Head of caudate nucleus (tissue), 42 donors: ENCODE results near the gene KAT7.
A peak's percentile ranks its signal among the peaks of the same experiment; 100 is the strongest.
"Not testable (repeated sequence)": the region's sequence is repeated elsewhere in the genome, so short reads cannot be mapped to it uniquely, and the experiment has no call there.

Experiments
- DNase-seq, 42 donors: peaks; one replicate each; pipeline versions ENCODE4 v3.0.0 to v3.0.0-alpha.2; 2020 to 2021; ENCODE audit warnings: mixed read lengths in 7 of 42
- intact Hi-C: fragments of 100-400 bp; cut with DNase I; formaldehyde crosslinking; loops from one replicate; pipeline ENCODE4 v1.15.0; 2022

KAT7 gene

DNA sequence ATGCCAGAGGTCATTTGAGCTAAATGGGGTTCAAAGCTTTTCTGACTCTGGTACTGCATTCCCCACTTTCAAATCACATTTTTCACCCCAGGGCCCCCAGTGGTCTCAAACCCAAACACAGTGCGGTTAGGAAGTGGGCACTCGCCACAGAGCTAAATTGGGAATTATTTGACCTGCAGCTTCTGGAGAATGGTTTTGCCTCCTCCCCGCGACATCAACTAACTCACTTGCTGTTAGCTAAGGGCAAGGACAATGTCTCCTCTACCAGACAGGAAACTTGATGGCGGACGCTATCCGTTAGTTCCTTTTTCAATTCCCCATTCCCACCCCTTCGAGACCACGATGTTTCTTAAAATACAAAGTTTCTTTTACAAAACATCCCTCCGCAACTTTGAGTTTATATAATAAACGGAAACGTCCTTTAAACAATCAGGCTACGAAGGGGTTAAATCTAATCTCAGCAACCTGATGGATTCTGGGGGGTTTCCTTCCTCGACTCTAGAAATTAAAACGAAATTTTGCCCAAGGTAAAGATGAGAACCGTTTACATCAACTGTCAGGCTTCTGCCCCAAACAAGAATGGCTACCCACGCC is 500 bp upstream of the KAT7 start:
- peak in 35 of 42 donors; percentile 8 to 61 (median 33) for DNase-seq
- intact Hi-C loops: loop anchor here (2.0 kb wide), 1 partner anchor 79 kb away; no protein-coding TSS in a partner anchor

- no peak for DNase-seq
- intact Hi-C loops: loop anchor here (2.0 kb wide), 1 partner anchor 80 kb away; no protein-coding TSS in a partner anchor
Observed at GRCh38 chr17:49789243-49789578, 730 bp downstream of the KAT7 start.

- intact Hi-C loops: no loop called here
- DNase-seq: no peak
Observed at GRCh38 chr17:49793309-49793708, 4.8 kb downstream of the KAT7 start.

- intact Hi-C loops: no loop called here
- DNase-seq: no peak
Observed at GRCh38 chr17:49795372-49795771, 6.9 kb downstream of the KAT7 start.

DNA sequence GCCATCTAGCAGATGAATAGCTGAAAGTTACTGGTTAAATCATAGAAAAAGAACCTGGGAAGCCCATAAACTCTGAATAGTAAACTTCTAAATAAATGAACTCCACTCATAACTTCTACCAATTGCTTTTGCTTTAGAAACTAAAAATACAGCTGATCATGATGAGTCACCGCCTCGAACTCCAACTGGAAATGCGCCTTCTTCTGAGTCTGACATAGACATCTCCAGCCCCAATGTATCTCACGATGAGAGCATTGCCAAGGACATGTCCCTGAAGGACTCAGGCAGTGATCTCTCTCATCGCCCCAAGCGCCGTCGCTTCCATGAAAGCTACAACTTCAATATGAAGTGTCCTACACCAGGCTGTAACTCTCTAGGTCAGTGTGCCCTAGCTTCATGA is 9.7 kb downstream of the KAT7 start:
- intact Hi-C loops: no loop called here

DNA sequence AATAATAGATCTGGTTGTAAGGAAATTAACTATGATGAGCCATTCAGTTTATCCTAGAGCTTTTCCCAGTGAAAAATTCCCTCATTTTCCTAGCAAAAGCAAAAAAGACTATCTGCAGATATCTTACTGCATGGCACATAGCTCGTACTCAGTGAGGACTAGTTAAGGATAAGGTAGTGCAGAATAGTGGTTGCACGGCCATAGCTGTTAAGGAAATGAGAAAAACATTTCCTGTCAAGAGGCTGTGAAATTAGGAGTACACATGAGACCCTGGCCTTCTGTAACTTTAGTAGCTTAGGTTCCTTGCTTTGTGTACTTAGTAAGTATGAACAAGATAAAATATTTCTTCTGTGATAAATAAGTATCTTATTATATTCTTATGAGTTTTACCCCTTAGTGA is 10.3 kb downstream of the KAT7 start:
- intact Hi-C loops: no loop called here
- no peak for DNase-seq

More for the DNA sequence above, 9.7 kb downstream of the KAT7 start:
- DNase-seq: peak in 10 of 42 donors; percentile 9 to 65 (median 31)

- intact Hi-C loops: no loop called here
- no peak for DNase-seq
Observed at GRCh38 chr17:49809056-49809455, 20.6 kb downstream of the KAT7 start.

GRCh38 chr17:49814781-49815529 is 26.5 kb downstream of the KAT7 start:
- DNase-seq: peak in 11 of 42 donors; percentile 13 to 55 (median 19)
- intact Hi-C loops: no loop called here

GRCh38 chr17:49815761-49816281 is 27.3 kb downstream of the KAT7 start:
- peak in 2 of 42 donors; percentile 5 to 52 for DNase-seq
- intact Hi-C loops: no loop called here

DNA sequence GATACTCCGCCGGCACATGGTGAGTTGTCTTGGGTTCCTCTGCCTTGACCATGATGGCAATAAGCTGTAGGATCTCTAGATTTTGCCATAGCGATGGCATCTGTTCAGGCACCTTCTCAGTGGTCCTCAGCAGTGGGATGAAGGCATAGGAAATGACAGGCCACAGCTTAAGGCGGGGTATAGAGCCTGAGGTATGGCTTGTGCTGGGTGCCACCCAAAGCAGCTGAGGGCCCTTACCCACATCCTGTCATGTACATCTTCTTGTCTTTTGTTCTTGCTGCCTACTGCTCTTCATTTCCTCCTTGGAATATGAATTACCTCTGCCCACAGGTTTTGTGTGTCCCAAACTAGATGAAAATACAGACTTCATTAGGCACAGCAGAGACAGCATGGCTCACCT is 29.5 kb downstream of the KAT7 start:
- intact Hi-C loops: no loop called here
- peak in 2 of 42 donors; percentile 25 to 26 for DNase-seq

DNA sequence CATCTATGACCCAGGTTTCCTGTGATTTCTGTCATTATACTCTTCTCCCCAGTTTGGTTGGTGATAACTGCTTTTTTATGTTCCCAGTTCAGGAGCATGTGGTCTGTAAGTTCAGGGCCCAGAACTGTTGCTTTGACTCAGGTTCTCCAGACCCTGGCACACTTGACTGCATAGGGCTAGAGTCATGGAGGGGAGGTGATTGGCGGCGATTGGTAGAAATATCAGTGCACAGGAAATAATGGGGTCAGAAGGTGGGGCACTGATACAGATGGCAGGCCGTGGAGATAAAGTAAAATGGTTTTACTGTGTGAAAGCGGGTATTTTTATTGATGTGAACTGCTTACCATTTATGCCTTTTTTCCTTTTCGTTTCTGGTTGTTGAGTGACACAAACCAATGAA is 30.7 kb downstream of the KAT7 start:
- intact Hi-C loops: no loop called here
- DNase-seq: no peak

- DNase-seq: no peak
- intact Hi-C loops: no loop called here
Observed at GRCh38 chr17:49819651-49820050, 31.2 kb downstream of the KAT7 start.

DNA sequence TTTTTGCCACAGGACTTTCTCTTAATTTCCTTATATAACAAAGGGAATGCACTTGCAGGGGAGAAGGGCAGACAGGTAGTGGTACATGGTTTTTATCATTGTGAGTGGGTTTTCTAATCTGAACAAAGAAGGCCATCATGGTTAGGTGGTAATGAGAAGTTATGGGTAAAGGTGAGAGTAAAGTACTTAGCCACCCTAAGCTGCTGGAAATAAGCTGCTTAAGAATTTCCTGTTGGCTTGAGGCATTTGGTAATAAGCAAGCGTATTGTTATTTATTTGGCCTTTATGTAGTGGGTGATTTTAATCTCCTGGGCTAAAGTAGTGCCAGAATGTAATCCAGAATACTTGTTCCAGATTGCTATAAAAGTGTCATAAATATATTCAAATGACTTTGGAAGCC is 32.3 kb downstream of the KAT7 start:
- intact Hi-C loops: no loop called here
- no peak for DNase-seq

DNA sequence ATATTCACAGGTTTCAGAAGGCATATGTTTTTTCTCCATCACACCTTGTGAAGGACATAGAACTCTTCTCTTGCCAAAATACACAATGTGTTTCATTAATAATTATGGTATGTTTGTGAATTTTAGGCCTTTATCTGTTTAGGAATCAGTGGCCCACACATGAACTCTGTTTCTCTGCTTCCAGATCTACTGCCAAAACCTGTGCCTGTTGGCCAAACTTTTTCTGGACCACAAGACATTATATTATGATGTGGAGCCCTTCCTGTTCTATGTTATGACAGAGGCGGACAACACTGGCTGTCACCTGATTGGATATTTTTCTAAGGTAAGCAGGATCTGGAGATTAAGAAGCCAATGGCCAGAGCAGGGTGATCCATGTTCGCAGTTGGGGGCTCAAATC is 33.0 kb downstream of the KAT7 start:
- intact Hi-C loops: no loop called here
- no peak for DNase-seq

DNA sequence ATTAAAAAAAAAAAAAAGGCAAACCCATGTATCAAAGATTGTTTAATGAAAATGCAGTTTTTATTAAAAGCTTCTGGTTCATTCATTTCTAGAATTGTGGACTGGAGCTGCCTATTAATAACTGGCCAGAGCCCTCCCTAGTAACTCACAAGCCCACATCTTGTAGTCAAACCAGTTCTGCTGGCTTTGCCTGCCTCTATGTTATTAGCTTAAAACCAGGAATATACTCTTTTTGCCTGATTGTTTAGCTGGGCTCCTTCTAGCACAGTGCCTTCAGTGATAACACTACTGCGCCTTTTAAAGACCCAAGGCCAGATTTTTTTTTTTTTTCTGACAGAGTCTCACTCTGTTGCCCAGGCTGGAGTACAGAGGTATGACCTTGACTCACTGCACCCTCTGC is 33.4 kb downstream of the KAT7 start:
- intact Hi-C loops: no loop called here
- DNase-seq: no peak

DNA sequence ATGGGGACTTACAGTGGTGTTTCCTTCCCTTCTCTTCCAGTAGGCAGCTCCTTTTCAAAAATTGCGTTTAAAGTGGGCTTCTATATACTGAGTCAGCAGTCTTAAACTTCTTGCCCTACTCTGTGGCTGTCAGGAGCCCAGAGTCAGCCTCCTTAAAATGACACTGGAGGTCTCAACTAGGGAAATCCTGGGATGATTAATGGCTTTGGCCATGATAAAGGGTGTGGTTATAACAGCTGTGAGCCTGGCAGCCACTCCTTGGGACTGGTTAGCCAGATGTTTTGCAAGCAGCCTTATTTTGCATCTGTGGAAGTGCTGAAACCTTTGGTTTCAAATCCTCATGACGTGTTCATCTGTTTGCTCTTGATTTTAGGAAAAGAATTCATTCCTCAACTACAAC is 34.3 kb downstream of the KAT7 start:
- no peak for DNase-seq
- intact Hi-C loops: no loop called here

DNA sequence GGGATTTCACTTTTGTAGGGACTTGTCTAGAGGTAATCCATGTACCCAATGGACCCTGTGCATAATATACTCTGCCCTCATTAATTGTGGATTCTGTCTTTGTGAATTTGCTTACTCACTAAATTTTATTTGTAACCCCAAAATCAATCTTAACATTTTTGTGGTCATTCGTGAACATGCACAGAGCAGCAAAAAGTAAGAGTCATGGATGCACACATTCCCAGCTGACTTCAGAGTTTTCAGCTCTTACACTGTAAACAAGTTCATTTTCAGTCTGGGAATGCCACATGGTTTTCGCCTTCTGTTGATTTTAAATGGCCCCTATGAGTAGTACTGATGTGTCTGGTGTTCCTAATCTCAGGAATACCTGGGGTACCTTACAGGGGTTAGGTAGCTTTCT is 35.1 kb downstream of the KAT7 start:
- intact Hi-C loops: no loop called here
- no peak for DNase-seq

GRCh38 chr17:49825645-49826044 is 37.2 kb downstream of the KAT7 start:
- intact Hi-C loops: no loop called here
- DNase-seq: no peak

DNA sequence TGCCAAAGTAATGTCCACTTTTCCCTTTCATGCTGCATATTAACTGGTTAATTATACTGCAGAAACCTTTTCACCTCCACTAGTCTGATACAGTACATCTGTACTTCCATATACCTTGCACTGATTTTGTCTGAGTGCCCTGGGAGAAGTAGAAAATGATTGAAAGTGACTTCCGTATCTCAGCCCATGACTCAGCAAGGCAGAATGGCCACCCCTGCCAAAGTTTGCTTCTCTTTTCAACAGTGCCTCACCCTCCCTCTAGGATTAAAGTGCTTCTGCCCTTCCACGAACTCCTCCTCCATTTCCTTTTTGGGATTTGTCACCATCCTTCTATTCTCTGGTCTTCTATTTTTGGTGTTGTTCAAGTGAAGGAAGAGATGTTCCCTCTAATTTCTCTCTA is 39.8 kb downstream of the KAT7 start:
- intact Hi-C loops: not testable (repeated sequence)
- peak in 4 of 42 donors; percentile 18 to 54 (median 36) for DNase-seq

DNA sequence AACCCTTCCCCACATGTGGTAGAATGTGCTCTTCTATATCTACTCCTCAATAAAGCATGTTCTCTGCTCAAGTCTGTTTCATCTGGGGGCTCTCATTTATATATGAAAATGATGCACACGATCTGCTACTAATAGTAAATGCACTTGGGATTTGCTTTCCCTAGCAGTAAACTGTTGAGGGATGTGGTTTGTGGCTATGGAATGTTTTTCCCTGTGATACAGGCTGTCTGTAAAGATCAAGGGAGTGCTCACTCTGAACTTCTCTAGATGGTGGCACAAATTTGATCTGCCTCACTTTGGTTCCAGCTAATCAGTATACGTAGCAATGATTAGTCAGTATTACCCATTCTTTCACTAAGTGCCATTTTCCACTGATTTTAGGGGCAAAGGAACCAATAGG is 40.5 kb downstream of the KAT7 start:
- intact Hi-C loops: no loop called here
- DNase-seq: no peak

DNA sequence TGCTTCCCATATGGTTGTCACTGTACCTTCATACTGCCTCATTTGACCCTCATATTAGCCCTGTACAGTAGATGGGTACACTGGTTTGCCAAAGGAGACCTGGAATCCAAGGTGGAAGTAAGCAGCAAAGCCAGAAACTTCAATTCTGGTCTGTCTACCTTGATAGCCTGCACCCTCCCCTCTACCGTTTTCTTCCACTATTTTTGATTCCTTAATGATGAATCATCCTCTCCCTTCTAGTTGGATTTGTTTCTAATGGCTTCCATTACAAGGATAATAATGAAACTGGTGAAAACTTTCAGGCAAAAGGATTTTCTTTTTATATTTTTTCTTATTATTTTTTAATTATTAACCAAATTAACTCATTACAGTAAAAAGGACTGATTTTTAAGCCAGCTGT is 42.1 kb downstream of the KAT7 start:
- intact Hi-C loops: no loop called here
- no peak for DNase-seq
